ENCODE results near the gene C17orf58.

Gene C17orf58

DNA sequence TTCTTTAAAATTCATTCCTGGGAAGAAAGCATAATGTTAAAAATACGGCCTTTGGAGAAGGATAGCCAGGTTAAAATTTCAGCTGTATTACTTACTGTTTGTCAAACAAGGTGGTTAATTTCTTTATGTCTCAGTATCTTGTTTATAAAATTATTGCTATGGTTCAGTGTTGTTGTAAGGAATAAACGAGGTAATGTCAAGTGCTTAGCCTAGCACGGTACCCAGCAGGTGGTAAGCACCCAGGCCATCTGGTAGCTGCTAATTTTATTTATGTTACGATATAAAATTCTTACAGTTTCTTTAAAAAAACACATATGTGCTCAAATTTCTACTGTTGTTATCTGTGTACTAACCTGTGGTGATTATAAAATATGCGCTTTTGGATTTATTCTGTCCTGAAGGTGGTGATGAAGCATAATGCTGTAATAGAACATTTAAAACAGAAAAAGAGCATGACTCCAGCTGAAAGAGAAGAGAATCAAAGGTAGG, 48.9 kb downstream of the C17orf58 start:
- DNase-seq, result peak; percentile 45

DNA sequence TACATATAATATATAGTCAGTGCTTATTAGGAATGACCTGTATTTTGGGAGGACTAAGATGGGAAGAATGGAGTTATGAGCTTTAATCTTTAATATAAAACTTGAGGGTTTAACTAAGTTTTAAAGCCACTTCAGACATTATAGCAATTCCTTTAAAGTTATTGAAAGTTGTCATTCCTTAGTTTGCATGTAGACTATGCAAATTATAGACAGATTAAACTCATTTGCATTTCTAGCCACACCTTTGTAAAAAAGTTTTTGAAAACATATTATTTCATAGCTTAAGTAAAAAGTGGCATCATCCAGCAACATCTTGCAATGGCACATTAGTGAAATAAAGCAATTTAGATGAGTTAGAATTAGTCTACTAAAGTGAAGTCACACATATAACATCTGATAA, 49.8 kb downstream of the C17orf58 start:
- DNase-seq, result no peak

DNA sequence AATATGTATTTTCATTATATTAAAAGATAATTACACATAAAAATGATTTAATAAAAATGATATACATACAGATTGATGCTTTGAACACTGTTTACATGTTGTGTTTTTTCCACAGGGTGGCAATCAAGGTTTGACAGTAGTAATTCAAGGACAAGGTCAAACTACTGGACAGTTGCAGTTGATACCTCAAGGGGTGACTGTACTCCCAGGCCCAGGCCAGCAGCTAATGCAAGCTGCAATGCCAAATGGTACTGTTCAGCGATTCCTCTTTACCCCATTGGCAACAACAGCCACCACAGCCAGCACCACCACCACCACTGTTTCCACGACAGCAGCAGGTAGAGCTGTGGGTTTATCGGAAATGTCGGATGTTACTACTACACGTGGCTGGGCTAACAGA, 52.2 kb downstream of the C17orf58 start:
- DNase-seq, result no peak

DNA sequence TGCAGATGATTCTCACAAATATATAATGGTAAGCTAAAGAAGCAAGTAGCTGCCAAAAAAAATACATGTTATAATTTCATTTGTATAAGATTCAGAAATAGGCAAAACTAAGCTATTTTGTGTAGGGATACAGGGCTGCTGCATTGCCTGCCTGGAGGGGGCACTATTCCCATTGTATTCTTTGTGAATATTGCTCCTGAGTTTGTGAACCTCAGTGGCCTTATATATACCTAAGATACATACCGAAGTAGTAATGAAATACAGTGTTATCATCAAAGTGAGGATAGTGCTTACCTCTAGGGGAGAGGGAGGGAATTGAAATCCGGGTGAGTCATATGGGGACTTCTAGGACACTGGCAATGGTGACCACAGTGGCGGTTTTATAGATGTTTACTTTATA, 53.5 kb downstream of the C17orf58 start:
- DNase-seq, result no peak

Measured in NCI-H2171 treated with DMSO at 0.1 percent for 48 hours (cell line).